D721Med (cell line): ENCODE measurements around the gene ACOX2.

Experiments
- DNase-seq: peaks from one replicate; pipeline ENCODE4 v3.0.0; 2011; ENCODE audit warnings: low spot score; ENCODE audit not compliant: insufficient read length
- FAIRE-seq: peaks from 2 replicates; lab custom pipeline; 2011; peaks lifted over from hg19 to GRCh38; lab: Jason Lieb, UNC
- CTCF ChIP-seq: IDR thresholded peaks from 2 replicates; pipeline ENCODE4 v1.5.1; 2012; ENCODE audit warnings: mild to moderate bottlenecking, control low read depth; ENCODE audit not compliant: insufficient read depth; ENCODE audit errors: missing control alignments

Gene ACOX2

GRCh38 chr3:58566398-58567250, 29.6 kb upstream of the ACOX2 start:
- FAIRE-seq (no peak), DNase-seq (no peak)
- TF ChIP-seq CTCF, result no peak

DNA sequence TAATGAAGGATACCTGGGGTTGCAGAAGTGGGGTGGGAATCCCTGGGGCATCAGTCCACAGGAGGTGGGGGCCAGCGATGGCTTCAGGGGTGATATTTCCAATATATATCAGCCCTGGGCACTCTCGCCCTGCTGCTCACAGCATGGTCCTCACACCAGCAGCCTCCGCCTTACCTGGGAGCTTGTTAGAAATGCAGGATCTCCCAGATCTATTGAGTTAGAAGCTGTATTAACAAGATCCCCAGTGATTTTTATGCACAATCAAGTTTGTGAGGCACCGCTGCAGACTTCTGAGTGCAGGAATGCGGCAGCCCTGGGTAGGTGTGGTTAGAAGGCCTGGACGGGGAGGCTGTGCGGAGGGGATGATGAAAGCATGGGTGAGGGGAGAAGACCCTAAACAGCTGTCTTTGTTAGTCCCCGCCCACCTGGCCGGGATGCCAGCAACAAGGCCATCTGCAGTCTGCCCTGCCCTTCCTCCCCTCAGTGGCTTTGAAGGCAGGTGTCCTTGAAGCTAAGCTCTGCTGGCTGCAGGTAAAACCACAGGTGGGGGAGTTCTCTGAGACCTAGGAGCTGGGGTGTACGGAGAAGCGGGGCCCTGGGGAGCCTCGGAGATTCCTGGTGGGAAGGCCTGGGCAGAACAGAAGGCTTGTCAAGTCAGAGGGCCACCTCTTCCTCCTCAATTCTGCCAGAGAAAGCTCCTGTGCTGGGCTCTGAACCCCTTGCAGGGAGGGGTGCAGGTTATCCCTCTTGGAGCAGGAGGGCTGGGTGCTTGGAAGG, 28.8 kb upstream of the ACOX2 start:
- DNase-seq (no peak), FAIRE-seq (no peak)
- no peak for TF ChIP-seq CTCF

GRCh38 chr3:58564456-58565160, 27.6 kb upstream of the ACOX2 start:
- DNase-seq (no peak), FAIRE-seq (no peak)
- TF ChIP-seq CTCF, result no peak

- TF ChIP-seq CTCF, result no peak
- DNase-seq (no peak), FAIRE-seq (no peak)
These were observed 27.1 kb upstream of the ACOX2 start for GRCh38 chr3:58564054-58564453.

DNA sequence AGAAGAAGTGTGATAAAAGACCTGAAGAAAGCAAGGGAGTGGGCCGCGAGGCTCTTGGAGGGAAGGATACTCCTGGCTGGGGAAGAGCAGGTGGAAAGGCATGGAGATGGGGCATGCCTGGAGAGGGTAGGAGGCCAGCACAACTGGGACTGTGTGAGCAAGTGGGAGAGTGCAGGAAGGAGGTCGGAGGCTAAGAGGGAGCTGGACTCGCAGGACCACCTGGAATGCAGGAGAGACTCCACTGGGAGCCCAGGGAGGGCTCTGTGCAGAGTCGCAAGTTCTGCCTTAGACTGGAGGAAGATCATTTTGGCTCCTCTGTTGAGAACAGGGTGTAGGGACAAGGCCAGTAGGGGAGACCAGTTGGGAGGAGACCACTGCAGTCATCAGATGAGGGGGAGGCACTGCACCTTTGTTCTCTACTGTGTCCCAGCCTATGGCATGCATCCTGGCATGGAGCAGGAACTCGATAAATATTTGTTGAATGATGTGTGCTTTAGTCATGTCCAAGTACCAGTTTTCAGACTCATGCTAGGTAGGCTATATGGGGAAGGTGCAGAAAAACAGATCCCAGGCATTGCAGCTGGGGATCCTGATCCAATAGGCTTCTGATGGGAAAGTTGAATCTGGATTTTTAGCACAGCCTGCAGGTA, 26.5 kb upstream of the ACOX2 start:
- DNase-seq (no peak), FAIRE-seq (no peak)
- no peak for TF ChIP-seq CTCF

GRCh38 chr3:58562498-58562897, 25.5 kb upstream of the ACOX2 start:
- DNase-seq, result no peak
- no peak for TF ChIP-seq CTCF
- no peak for FAIRE-seq
